WERI-Rb-1 (cell line): ENCODE measurements around the gene CUL5.
A peak's percentile ranks its signal among the peaks of the same experiment; 100 is the strongest.

Experiments
- DNase-seq: peaks from one replicate; pipeline ENCODE4 v3.0.0-alpha.2; 2020
- H3K27ac ChIP-seq: fragments of 250-450 bp; sonication (Bioruptor Pico); 2 replicates; pipeline ENCODE4 v1.5.1; 2020; ENCODE audit warnings: mild to moderate bottlenecking, moderate library complexity
- H3K27me3 ChIP-seq: fragments of 250-450 bp; sonication (Bioruptor Pico); 2 replicates; pipeline ENCODE4 v1.5.1; 2021; ENCODE audit warnings: mild to moderate bottlenecking, low read depth, moderate library complexity; ENCODE audit not compliant: insufficient read depth, severe bottlenecking
- H3K36me3 ChIP-seq: fragments of 250-450 bp; sonication (Bioruptor Pico); 2 replicates; pipeline ENCODE4 v1.5.1; 2020; ENCODE audit warnings: mild to moderate bottlenecking, moderate library complexity
- H3K4me3 ChIP-seq: 2 replicates; pipeline ENCODE4 v1.5.1; 2011; ENCODE audit warnings: low read depth, mild to moderate bottlenecking, control low read depth, low read length
- H3K9me3 ChIP-seq: fragments of 250-450 bp; sonication (Bioruptor Pico); 2 replicates; pipeline ENCODE4 v1.5.1; 2021; ENCODE audit warnings: mild to moderate bottlenecking, moderate library complexity; ENCODE audit not compliant: severe bottlenecking
- CTCF ChIP-seq: IDR thresholded peaks from 2 replicates; pipeline ENCODE4 v1.5.1; 2011; ENCODE audit warnings: low read depth, mild to moderate bottlenecking, control low read depth, inconsistent platforms, low read length

The CUL5 gene

GRCh38 chr11:108008656-108009496, at the start of gene CUL5:
Gene CUL5 (plus strand): TSS chr11:108008898. CDS start chr11:108009349, 451 bp downstream.
- Histone ChIP-seq H3K4me3 (peak within 1 kb of the TSS; percentile 98), H3K27me3 (no peaks in the 10 kb centered on the region), H3K9me3 (no peaks in the 10 kb centered on the region), H3K36me3 (peaks cover 17% of the 10 kb centered on the region), H3K27ac (peak within 1 kb of the TSS; percentile 99)
- DNase-seq, result peak; percentile 92
- TF ChIP-seq CTCF, result peak; percentile 93

GRCh38 chr11:107961480-107961879, 47.2 kb upstream of the CUL5 start:
- Histone ChIP-seq H3K27ac (no peak overlapping the region), H3K4me3 (no peak overlapping the region), H3K36me3 (peaks cover 34% of the 10 kb centered on the region), H3K9me3 (no peaks in the 10 kb centered on the region), H3K27me3 (no peaks in the 10 kb centered on the region)
- no peak for TF ChIP-seq CTCF
- no peak for DNase-seq

- Histone ChIP-seq H3K36me3 (peaks cover 34% of the 10 kb centered on the region), H3K9me3 (no peaks in the 10 kb centered on the region), H3K4me3 (no peak overlapping the region), H3K27me3 (no peaks in the 10 kb centered on the region), H3K27ac (no peak overlapping the region)
- TF ChIP-seq CTCF, result no peak
- DNase-seq, result no peak
Observed at GRCh38 chr11:107962181-107962580, 46.5 kb upstream of the CUL5 start.

GRCh38 chr11:107963091-107963490, 45.6 kb upstream of the CUL5 start:
- no peak overlapping the region for H3K27ac ChIP-seq
- no peaks in the 10 kb centered on the region for H3K9me3 ChIP-seq
- peaks cover 34% of the 10 kb centered on the region for H3K36me3 ChIP-seq
- no peaks in the 10 kb centered on the region for H3K27me3 ChIP-seq
- no peak for TF ChIP-seq CTCF
- no peak for DNase-seq
- H3K4me3 ChIP-seq, result no peak overlapping the region

GRCh38 chr11:107969219-107969618, 39.5 kb upstream of the CUL5 start:
- DNase-seq, result peak; percentile 16
- no peaks in the 10 kb centered on the region for H3K9me3 ChIP-seq

More at GRCh38 chr11:107969219-107969618, 39.5 kb upstream of the CUL5 start:
- Histone ChIP-seq H3K27ac (no peak overlapping the region), H3K36me3 (peaks cover 2% of the 10 kb centered on the region; the same call in 1 of the 2 replicates), H3K4me3 (no peak overlapping the region), H3K27me3 (no peaks in the 10 kb centered on the region)
- TF ChIP-seq CTCF, result no peak
